Measurements from ENCODE around the gene CDH23. TPM values are rescaled to one million over a fixed set of nuclear protein-coding genes. Genes with fewer than 3 reads are reported as not detected.

CDH23 gene
- total and polyA plus RNA-seq, 9 of the 15 experiments (the other 6 are each of a cell fraction or from before 2014, with no cell fraction given): 0.18 to 1.2 (median 0.47) TPM

DNA sequence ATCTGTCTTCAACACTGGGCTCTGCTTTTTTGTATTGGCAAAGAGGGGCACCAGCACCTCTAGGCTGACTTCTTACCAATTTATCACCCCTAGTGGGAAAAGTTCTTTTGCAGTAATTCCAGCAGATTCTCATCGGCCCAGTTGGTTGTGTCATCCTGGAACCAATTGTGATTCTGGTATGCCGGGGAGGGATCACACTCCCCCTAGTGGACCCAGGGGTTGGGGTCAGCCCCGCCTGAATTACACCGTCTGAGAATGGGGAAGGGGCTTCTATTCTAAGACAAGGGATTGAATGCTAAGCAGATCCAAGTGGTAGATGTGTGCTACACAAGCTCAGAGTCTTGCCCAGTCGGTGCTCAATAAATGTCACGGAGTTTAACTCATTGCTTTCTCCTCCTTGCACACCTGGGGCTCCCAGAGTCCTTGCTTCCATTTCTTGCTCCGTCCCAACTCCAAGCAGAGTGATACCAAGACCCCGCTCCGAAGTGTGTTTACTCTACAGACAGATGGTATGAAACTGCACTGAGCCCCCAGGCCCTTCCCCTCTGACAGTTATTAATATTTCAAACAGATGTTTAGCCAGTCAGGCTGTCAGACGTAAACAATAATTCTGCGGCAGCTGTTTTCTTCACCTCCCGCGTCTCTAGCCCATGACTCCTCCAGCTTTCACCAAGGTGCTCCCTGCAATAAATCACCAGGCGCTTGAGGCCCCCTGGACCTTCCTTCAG, 251.0 kb downstream of the CDH23 start (continued):
- TF ChIP-seq, protein P1, sequence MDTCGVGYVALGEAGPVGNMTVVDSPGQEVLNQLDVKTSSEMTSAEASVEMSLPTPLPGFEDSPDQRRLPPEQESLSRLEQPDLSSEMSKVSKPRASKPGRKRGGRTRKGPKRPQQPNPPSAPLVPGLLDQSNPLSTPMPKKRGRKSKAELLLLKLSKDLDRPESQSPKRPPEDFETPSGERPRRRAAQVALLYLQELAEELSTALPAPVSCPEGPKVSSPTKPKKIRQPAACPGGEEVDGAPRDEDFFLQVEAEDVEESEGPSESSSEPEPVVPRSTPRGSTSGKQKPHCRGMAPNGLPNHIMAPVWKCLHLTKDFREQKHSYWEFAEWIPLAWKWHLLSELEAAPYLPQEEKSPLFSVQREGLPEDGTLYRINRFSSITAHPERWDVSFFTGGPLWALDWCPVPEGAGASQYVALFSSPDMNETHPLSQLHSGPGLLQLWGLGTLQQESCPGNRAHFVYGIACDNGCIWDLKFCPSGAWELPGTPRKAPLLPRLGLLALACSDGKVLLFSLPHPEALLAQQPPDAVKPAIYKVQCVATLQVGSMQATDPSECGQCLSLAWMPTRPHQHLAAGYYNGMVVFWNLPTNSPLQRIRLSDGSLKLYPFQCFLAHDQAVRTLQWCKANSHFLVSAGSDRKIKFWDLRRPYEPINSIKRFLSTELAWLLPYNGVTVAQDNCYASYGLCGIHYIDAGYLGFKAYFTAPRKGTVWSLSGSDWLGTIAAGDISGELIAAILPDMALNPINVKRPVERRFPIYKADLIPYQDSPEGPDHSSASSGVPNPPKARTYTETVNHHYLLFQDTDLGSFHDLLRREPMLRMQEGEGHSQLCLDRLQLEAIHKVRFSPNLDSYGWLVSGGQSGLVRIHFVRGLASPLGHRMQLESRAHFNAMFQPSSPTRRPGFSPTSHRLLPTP (IDR thresholded peaks at IDR 0.05; ENCODE audit: borderline replicate concordance, extremely low read depth, insufficient read length): no peak
- TF ChIP-seq SMARCE1 (IDR thresholded peaks at IDR 0.05): 0 out of 2 replicates have a peak, but pooled peaks have one; percentile 20
- TF ChIP-seq PML (IDR thresholded peaks at IDR 0.05; ENCODE audit: low read length): no peak
- TF ChIP-seq, protein P2, sequence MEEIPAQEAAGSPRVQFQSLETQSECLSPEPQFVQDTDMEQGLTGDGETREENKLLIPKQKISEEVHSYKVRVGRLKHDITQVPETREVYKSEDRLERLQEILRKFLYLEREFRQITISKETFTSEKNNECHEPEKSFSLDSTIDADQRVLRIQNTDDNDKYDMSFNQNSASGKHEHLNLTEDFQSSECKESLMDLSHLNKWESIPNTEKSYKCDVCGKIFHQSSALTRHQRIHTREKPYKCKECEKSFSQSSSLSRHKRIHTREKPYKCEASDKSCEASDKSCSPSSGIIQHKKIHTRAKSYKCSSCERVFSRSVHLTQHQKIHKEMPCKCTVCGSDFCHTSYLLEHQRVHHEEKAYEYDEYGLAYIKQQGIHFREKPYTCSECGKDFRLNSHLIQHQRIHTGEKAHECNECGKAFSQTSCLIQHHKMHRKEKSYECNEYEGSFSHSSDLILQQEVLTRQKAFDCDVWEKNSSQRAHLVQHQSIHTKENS (CRISPR knock-in tag; IDR thresholded peaks at IDR 0.05): no peak
- no peak for TF ChIP-seq NFYB (IDR thresholded peaks at IDR 0.05; ENCODE audit: extremely low read depth, insufficient read length)
- no peak for TF ChIP-seq CTBP1 (IDR thresholded peaks at IDR 0.05; ENCODE audit: borderline replicate concordance)
- TF ChIP-seq TRIM24 (IDR thresholded peaks at IDR 0.05): no peak
- no peak for TF ChIP-seq ZNF551 (CRISPR knock-in tag; IDR thresholded peaks at IDR 0.05)
- peak; percentile 97 for TF ChIP-seq ZKSCAN8 (CRISPR knock-in tag; IDR thresholded peaks at IDR 0.05)
- TF ChIP-seq NFRKB (IDR thresholded peaks at IDR 0.05; ENCODE audit: low read depth): no peak
- no peak for TF ChIP-seq HIVEP1 (CRISPR knock-in tag; IDR thresholded peaks at IDR 0.05)
- no peak for TF ChIP-seq DDX20 (tag; IDR thresholded peaks at IDR 0.05; ENCODE audit: low read depth)
- TF ChIP-seq, protein P3, sequence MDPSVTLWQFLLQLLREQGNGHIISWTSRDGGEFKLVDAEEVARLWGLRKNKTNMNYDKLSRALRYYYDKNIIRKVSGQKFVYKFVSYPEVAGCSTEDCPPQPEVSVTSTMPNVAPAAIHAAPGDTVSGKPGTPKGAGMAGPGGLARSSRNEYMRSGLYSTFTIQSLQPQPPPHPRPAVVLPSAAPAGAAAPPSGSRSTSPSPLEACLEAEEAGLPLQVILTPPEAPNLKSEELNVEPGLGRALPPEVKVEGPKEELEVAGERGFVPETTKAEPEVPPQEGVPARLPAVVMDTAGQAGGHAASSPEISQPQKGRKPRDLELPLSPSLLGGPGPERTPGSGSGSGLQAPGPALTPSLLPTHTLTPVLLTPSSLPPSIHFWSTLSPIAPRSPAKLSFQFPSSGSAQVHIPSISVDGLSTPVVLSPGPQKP (CRISPR knock-in tag; IDR thresholded peaks at IDR 0.05): no peak
- TF ChIP-seq CBFB (CRISPR knock-in tag; IDR thresholded peaks at IDR 0.05): 0 out of 2 replicates have a peak, but pooled peaks have one; percentile 14
- no peak for TF ChIP-seq HSF4 (CRISPR knock-in tag; IDR thresholded peaks at IDR 0.05; ENCODE audit: borderline replicate concordance)
- no peak for TF ChIP-seq HNRNPL (IDR thresholded peaks at IDR 0.05; ENCODE audit: low read depth, low read length)
- no peak for TF ChIP-seq RBM39 (optimal IDR thresholded peaks at IDR 0.05; ENCODE audit: low read depth, low read length)
- TF ChIP-seq ZNF699 (CRISPR knock-in tag; IDR thresholded peaks at IDR 0.05; ENCODE audit: insufficient replicate concordance): no peak
- no peak for TF ChIP-seq SIX5 (IDR thresholded peaks at IDR 0.05; ENCODE audit: borderline replicate concordance in 1 of 2, insufficient read depth in 1 of 2, low read depth in 1 of 2, low read length in 2 of 2)
- TF ChIP-seq, protein P4, sequence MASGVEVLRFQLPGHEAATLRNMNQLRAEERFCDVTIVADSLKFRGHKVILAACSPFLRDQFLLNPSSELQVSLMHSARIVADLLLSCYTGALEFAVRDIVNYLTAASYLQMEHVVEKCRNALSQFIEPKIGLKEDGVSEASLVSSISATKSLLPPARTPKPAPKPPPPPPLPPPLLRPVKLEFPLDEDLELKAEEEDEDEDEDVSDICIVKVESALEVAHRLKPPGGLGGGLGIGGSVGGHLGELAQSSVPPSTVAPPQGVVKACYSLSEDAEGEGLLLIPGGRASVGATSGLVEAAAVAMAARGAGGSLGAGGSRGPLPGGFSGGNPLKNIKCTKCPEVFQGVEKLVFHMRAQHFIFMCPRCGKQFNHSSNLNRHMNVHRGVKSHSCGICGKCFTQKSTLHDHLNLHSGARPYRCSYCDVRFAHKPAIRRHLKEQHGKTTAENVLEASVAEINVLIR (CRISPR knock-in tag; IDR thresholded peaks at IDR 0.05): no peak
- no peak for TF ChIP-seq ZNF23 (CRISPR knock-in tag; IDR thresholded peaks at IDR 0.05)
- peak; percentile 1; the same call in 1 of the 2 replicates for TF ChIP-seq ZNF583 (CRISPR knock-in tag; IDR thresholded peaks at IDR 0.05)
